Anterior cingulate cortex (tissue), 58 donors: ENCODE measurements around the gene SLC35F6.
A peak's percentile ranks its signal among the peaks of the same experiment; 100 is the strongest.
"Not testable (repeated sequence)": the region's sequence is repeated elsewhere in the genome, so short reads cannot be mapped to it uniquely, and the experiment has no call there.

Experiments used
- DNase-seq, 58 donors: peaks; one replicate each; lab custom pipeline; 2025; lab: John Stamatoyannopoulos, UW

The SLC35F6 gene

GRCh38 chr2:26754972-26755670, 9.0 kb upstream of the SLC35F6 start:
- DNase-seq = no peak

GRCh38 chr2:26756337-26756736, 7.7 kb upstream of the SLC35F6 start:
- no peak for DNase-seq

- DNase-seq = peak in 1 of 58 donors; percentile 33
These were observed 6.0 kb upstream of the SLC35F6 start for GRCh38 chr2:26757873-26758789.

- DNase-seq = no peak
These were observed 5.2 kb upstream of the SLC35F6 start for GRCh38 chr2:26758790-26759321.

- no peak for DNase-seq
These were observed 4.2 kb upstream of the SLC35F6 start for GRCh38 chr2:26759845-26760244.

GRCh38 chr2:26760991-26761390, 3.1 kb upstream of the SLC35F6 start:
- not testable (repeated sequence) for DNase-seq

- no peak for DNase-seq
These were observed 1.1 kb upstream of the SLC35F6 start for GRCh38 chr2:26763019-26763418.

- no peak for DNase-seq
These were observed 822 bp downstream of the SLC35F6 start for GRCh38 chr2:26764906-26765305.

GRCh38 chr2:26765475-26766200, 1.6 kb downstream of the SLC35F6 start:
- DNase-seq = peak in 1 of 58 donors; percentile 5

- no peak for DNase-seq
These were observed 3.0 kb downstream of the SLC35F6 start for GRCh38 chr2:26767129-26767528.

- no peak for DNase-seq
These were observed 3.9 kb downstream of the SLC35F6 start for GRCh38 chr2:26767894-26768487.

- no peak for DNase-seq
These were observed 4.6 kb downstream of the SLC35F6 start for GRCh38 chr2:26768759-26769088.

- peak in 52 of 58 donors; percentile 8 to 85 (median 47) for DNase-seq
These were observed 5.1 kb downstream of the SLC35F6 start for GRCh38 chr2:26769089-26769761.

GRCh38 chr2:26770986-26771586, 7.0 kb downstream of the SLC35F6 start:
- DNase-seq = peak in 38 of 58 donors; percentile 7 to 89 (median 42)

- peak in 47 of 58 donors; percentile 10 to 90 (median 52) for DNase-seq
These were observed 8.2 kb downstream of the SLC35F6 start for GRCh38 chr2:26772064-26773001.

- no peak for DNase-seq
These were observed 12.2 kb downstream of the SLC35F6 start for GRCh38 chr2:26776195-26776800.

GRCh38 chr2:26778098-26778497, 14.0 kb downstream of the SLC35F6 start:
- DNase-seq = peak in 5 of 58 donors; percentile 4 to 24 (median 12)

GRCh38 chr2:26778507-26778906, 14.4 kb downstream of the SLC35F6 start:
- DNase-seq = no peak
